OCI-LY7 (cell line): ENCODE results near the gene KCND3.

Experiments used
- EZH2phosphoT487 ChIP-seq: fragments of 200-600 bp; sonication (generic); IDR thresholded peaks from 2 replicates; pipeline ENCODE4 v1.6.1; 2018; ENCODE audit warnings: low read depth, borderline replicate concordance, mild to moderate bottlenecking, mixed run types, antibody characterized with exemption, low read length, moderate library complexity, mixed read lengths
- TF ChIP-seq, protein P1 (sequence below): fragments of 200-600 bp; sonication (generic); conservative IDR thresholded peaks from 2 replicates; pipeline ENCODE4 v1.5.1; 2014; ENCODE audit warnings: mild to moderate bottlenecking, antibody characterized with exemption, low read length, moderate library complexity, mixed read lengths

DNA sequence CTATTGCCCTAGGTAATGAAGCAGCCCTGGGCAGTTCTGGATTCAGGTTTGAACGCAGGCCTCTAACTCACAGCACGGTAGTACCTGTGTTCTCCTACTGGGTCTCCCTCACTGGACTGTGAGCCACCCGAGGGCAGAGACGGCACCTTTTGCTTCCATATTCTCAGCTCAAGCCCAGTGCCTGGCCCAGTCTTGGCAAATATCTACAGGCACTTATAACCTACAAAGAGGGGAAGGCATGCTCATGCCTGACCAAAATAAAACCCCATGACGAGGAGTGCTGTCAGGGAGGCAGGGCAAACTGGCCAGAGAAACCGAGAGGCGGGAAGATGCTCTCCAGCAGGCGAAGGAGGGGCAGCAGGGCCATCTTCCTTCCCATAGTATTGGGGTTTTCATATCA is 142.6 kb downstream of the KCND3 start:
- TF ChIP-seq, protein P1, sequence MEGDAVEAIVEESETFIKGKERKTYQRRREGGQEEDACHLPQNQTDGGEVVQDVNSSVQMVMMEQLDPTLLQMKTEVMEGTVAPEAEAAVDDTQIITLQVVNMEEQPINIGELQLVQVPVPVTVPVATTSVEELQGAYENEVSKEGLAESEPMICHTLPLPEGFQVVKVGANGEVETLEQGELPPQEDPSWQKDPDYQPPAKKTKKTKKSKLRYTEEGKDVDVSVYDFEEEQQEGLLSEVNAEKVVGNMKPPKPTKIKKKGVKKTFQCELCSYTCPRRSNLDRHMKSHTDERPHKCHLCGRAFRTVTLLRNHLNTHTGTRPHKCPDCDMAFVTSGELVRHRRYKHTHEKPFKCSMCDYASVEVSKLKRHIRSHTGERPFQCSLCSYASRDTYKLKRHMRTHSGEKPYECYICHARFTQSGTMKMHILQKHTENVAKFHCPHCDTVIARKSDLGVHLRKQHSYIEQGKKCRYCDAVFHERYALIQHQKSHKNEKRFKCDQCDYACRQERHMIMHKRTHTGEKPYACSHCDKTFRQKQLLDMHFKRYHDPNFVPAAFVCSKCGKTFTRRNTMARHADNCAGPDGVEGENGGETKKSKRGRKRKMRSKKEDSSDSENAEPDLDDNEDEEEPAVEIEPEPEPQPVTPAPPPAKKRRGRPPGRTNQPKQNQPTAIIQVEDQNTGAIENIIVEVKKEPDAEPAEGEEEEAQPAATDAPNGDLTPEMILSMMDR = no peak
- TF ChIP-seq EZH2phosphoT487 = no peak
